IMR-90 (cell line): ENCODE measurements around the gene GPR158. TPM values are rescaled to one million over a fixed set of nuclear protein-coding genes. Genes with fewer than 3 reads are reported as not detected.

Experiments used
- ATAC-seq: fragments of 200-7000 bp; cut with Tn5 transposase; 2 replicates; pipeline ENCODE4 v1.9.1; 2020; ENCODE audit warnings: low read depth, mild to moderate bottlenecking, moderate library complexity
- BruUV-seq: library from RNA; stranded (reverse); fragments of 400-500 nt; replicated peaks from 2 replicates; lab custom pipeline; 2021; lab: Mats Ljungman, UMichigan
- CTCF ChIA-PET: fragments of 300-600 bp; formaldehyde crosslinking; extraction: SDS; loops from one replicate; lab custom pipeline; 2021; ENCODE audit warnings: antibody characterized with exemption; lab: Yijun Ruan, JAX
- POLR2A ChIA-PET: fragments of 300-600 bp; sonication (Branson Sonifier 250); formaldehyde crosslinking; loops from one replicate; lab custom pipeline; 2022; ENCODE audit warnings: antibody characterized with exemption; ENCODE audit not compliant: unreplicated experiment; lab: Charles Lee
- DNase-seq: peaks from one replicate; pipeline ENCODE4 v3.0.0; 2013
- H2AFZ ChIP-seq: replicated peaks from 2 replicates; pipeline ENCODE3; 2013; ENCODE audit warnings: low read length, mild to moderate bottlenecking; ENCODE audit not compliant: poor library complexity
- H2AK5ac ChIP-seq: 2 replicates; pipeline ENCODE4 v1.6.1; 2013; ENCODE audit warnings: low read depth, low read length, inconsistent platforms
- H2AK9ac ChIP-seq: replicated peaks from 2 replicates; pipeline ENCODE3; 2013; ENCODE audit warnings: mild to moderate bottlenecking, low read depth, low read length, moderate library complexity; ENCODE audit not compliant: poor library complexity
- H2BK120ac ChIP-seq: 2 replicates; pipeline ENCODE4 v1.6.1; 2013; ENCODE audit warnings: low read depth, low read length, inconsistent platforms
- H2BK15ac ChIP-seq: 3 replicates; pipeline ENCODE4 v1.6.1; 2013; ENCODE audit warnings: low read depth, low read length, inconsistent platforms
- H2BK20ac ChIP-seq: 2 replicates; pipeline ENCODE4 v1.6.1; 2013; ENCODE audit warnings: low read depth, mild to moderate bottlenecking, inconsistent platforms, low read length, moderate library complexity
- H2BK5ac ChIP-seq: 2 replicates; pipeline ENCODE4 v1.6.1; 2013; ENCODE audit warnings: mild to moderate bottlenecking, low read depth, low read length, inconsistent platforms; ENCODE audit not compliant: poor library complexity, severe bottlenecking
- H3K14ac ChIP-seq: replicated peaks from 2 replicates; pipeline ENCODE4 v1.6.1; 2013; ENCODE audit warnings: low read depth, low read length, inconsistent platforms
- H3K18ac ChIP-seq: 2 replicates; pipeline ENCODE4 v1.6.1; 2013; ENCODE audit warnings: low read depth, low read length, control low read depth
- H3K23ac ChIP-seq: 2 replicates; pipeline ENCODE4 v1.6.1; 2013; ENCODE audit warnings: low read depth, low read length, inconsistent platforms
- H3K27ac ChIP-seq: 2 replicates; pipeline ENCODE4 v1.5.1; 2013; ENCODE audit warnings: mild to moderate bottlenecking, control low read depth, low read length; ENCODE audit not compliant: insufficient read depth
- H3K27me3 ChIP-seq: 2 replicates; pipeline ENCODE4 v1.6.1; 2013; ENCODE audit warnings: low read length; ENCODE audit not compliant: control insufficient read depth, insufficient read depth
- H3K36me3 ChIP-seq: 2 replicates; pipeline ENCODE4 v1.6.1; 2013; ENCODE audit warnings: low read length, mixed read lengths; ENCODE audit not compliant: control insufficient read depth, insufficient read depth
- H3K4ac ChIP-seq: 2 replicates; pipeline ENCODE4 v1.6.1; 2013; ENCODE audit warnings: low read depth, low read length, inconsistent platforms
- H3K4me1 ChIP-seq: 2 replicates; pipeline ENCODE4 v1.6.1; 2013; ENCODE audit warnings: low read length, mixed read lengths; ENCODE audit not compliant: control insufficient read depth, insufficient read depth
- H3K4me2 ChIP-seq: 2 replicates; pipeline ENCODE4 v1.6.1; 2013; ENCODE audit warnings: low read depth, mild to moderate bottlenecking, control low read depth, low read length, moderate library complexity
- H3K4me3 ChIP-seq: 2 replicates; pipeline ENCODE4 v1.5.1; 2013; ENCODE audit warnings: low read depth, mild to moderate bottlenecking, control low read depth, low read length, moderate library complexity; ENCODE audit not compliant: insufficient read depth
- H3K56ac ChIP-seq: 2 replicates; pipeline ENCODE4 v1.6.1; 2013; ENCODE audit warnings: low read length, inconsistent platforms; ENCODE audit not compliant: insufficient read depth; ENCODE audit errors: extremely low read depth
- H3K79me1 ChIP-seq, 2 experiments: 2 replicates each; pipeline ENCODE4 v1.6.1; 2013; ENCODE audit warnings: low read length in 2 of 2, inconsistent platforms in 1 of 2, low read depth in 1 of 2
- H3K9ac ChIP-seq: 2 replicates; pipeline ENCODE4 v1.6.1; 2013; ENCODE audit warnings: low read depth, low read length, control low read depth
- H3K9me1 ChIP-seq: 2 replicates; pipeline ENCODE4 v1.6.1; 2013; ENCODE audit warnings: low read length, inconsistent platforms; ENCODE audit not compliant: insufficient read depth
- H3K9me3 ChIP-seq: 2 replicates; pipeline ENCODE4 v1.6.1; 2013; ENCODE audit warnings: low read length; ENCODE audit not compliant: control insufficient read depth, insufficient read depth
- H4K20me1 ChIP-seq: 2 replicates; pipeline ENCODE4 v1.6.1; 2013; ENCODE audit warnings: low read length, inconsistent platforms; ENCODE audit not compliant: insufficient read depth
- H4K5ac ChIP-seq: 2 replicates; pipeline ENCODE4 v1.6.1; 2013; ENCODE audit warnings: mild to moderate bottlenecking, low read depth, low read length, control low read depth
- H4K8ac ChIP-seq, 2 experiments: 2 replicates each; pipeline ENCODE4 v1.6.1; 2013; ENCODE audit warnings: low read depth in 2 of 2, low read length in 2 of 2, control low read depth in 1 of 2, inconsistent platforms in 1 of 2
- H4K91ac ChIP-seq: 2 replicates; pipeline ENCODE4 v1.6.1; 2013; ENCODE audit warnings: low read depth, low read length, inconsistent platforms; ENCODE audit not compliant: insufficient read depth
- BHLHE40 ChIP-seq: fragments of 150-350 bp; IDR thresholded peaks from 2 replicates; pipeline ENCODE4 v1.6.1; 2016; ENCODE audit warnings: mild to moderate bottlenecking, low read depth, low read length
- FOS ChIP-seq: fragments of 150-350 bp; IDR thresholded peaks from 2 replicates; pipeline ENCODE4 v1.6.1; 2016; ENCODE audit warnings: low read depth, low read length
- MXI1 ChIP-seq: IDR thresholded peaks from 2 replicates; pipeline ENCODE4 v1.6.1; 2012; ENCODE audit warnings: low read depth, mild to moderate bottlenecking, low read length, moderate library complexity, borderline replicate concordance
- NFE2L2 ChIP-seq: fragments of 150-350 bp; IDR thresholded peaks from 2 replicates; pipeline ENCODE4 v1.6.1; 2016; ENCODE audit warnings: low read depth, mild to moderate bottlenecking, low read length
- POLR2A ChIP-seq: IDR thresholded peaks from 2 replicates; pipeline ENCODE4 v1.6.1; 2012; ENCODE audit warnings: mild to moderate bottlenecking, low read depth, low read length
- dilution Hi-C: fragments of 300-500 bp; cut with HindIII; formaldehyde crosslinking; loops from one replicate; pipeline ENCODE4 v1.14.3; 2018; ENCODE audit warnings: low sequenced_read_pairs; ENCODE audit not compliant: unreplicated experiment
- in situ Hi-C: fragments of 300-500 bp; cut with MboI; formaldehyde crosslinking; loops from 3 replicates; pipeline ENCODE4 v1.14.3; 2019; ENCODE audit warnings: low sequenced_read_pairs, inconsistent platforms, mixed read lengths
- intact Hi-C: fragments of 100-400 bp; cut with micrococcal nuclease; formaldehyde crosslinking; loops from 2 replicates; pipeline ENCODE4 v1.10.0; 2022
- polyA plus RNA-seq, 3 experiments: library from polyadenylated mRNA; depleted of rRNA; stranded (reverse); fragments of >200 nt; gene quantifications; 2 replicates each; pipeline ENCODE4 v1.2.3, GENCODE V29; 2012; ENCODE audit warnings: low replicate concordance in 1 of 3
- total RNA-seq: library from RNA; depleted of rRNA; stranded (reverse); fragments of >200 nt; gene quantifications from 2 replicates; pipeline ENCODE4 v1.2.3, GENCODE V29; 2012
- TF ChIP-seq, protein P1 (sequence below): fragments of 150-350 bp; IDR thresholded peaks from 2 replicates; pipeline ENCODE4 v1.6.1; 2016; ENCODE audit warnings: low read depth, mild to moderate bottlenecking, low read length, moderate library complexity, borderline replicate concordance
- TF ChIP-seq, protein P2 (sequence below): fragments of 150-350 bp; IDR thresholded peaks from 2 replicates; pipeline ENCODE4 v1.6.1; 2017; ENCODE audit warnings: mild to moderate bottlenecking, antibody characterized with exemption, low read length, low read depth

GPR158 gene
- total and polyA plus RNA-seq, 2 of the 4 experiments (the other 2 are of a cell fraction), result not detected

DNA sequence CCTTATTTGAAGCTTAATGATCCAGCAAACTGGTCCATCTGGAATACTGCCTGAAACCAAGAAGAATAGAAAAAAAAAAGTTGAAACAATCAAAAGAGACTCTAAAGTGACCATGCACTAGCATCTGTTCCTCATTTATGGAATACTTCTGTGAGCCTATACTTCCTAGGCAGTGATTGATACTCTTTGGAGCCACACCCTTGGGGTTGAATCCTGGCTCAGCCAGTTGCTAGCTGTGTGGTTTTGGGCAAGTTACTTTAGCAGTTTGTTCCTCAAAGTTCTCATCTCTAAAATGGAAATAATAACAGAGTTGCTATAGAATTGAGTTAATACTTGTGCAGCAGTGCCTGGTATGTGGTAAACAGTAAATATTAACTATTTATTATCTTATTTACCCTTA, 208.9 kb downstream of the GPR158 start:
- TF ChIP-seq BHLHE40 (no peak), NFE2L2 (no peak), POLR2A (no peak), MXI1 (no peak), FOS (no peak)
- TF ChIP-seq, protein P1, sequence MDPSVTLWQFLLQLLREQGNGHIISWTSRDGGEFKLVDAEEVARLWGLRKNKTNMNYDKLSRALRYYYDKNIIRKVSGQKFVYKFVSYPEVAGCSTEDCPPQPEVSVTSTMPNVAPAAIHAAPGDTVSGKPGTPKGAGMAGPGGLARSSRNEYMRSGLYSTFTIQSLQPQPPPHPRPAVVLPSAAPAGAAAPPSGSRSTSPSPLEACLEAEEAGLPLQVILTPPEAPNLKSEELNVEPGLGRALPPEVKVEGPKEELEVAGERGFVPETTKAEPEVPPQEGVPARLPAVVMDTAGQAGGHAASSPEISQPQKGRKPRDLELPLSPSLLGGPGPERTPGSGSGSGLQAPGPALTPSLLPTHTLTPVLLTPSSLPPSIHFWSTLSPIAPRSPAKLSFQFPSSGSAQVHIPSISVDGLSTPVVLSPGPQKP, result no peak
- TF ChIP-seq, protein P2, sequence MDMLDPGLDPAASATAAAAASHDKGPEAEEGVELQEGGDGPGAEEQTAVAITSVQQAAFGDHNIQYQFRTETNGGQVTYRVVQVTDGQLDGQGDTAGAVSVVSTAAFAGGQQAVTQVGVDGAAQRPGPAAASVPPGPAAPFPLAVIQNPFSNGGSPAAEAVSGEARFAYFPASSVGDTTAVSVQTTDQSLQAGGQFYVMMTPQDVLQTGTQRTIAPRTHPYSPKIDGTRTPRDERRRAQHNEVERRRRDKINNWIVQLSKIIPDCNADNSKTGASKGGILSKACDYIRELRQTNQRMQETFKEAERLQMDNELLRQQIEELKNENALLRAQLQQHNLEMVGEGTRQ, result no peak
- Histone ChIP-seq H4K20me1 (no peaks in the 10 kb centered on the region), H3K9me1 (no peaks in the 10 kb centered on the region), H4K91ac (no peak overlapping the region), H3K36me3 (no peaks in the 10 kb centered on the region), H2BK15ac (no peak overlapping the region), H3K4me2 (no peak overlapping the region), H3K18ac (no peak overlapping the region), H2BK5ac (no peak overlapping the region), H3K79me1 (no peaks in the 10 kb centered on the region), H2BK120ac (no peak overlapping the region), H3K27me3 (no peaks in the 10 kb centered on the region), H3K4me3 (no peak overlapping the region), H3K23ac (no peak overlapping the region), H2AK5ac (no peak overlapping the region), H4K8ac (no peak overlapping the region), H3K9ac (no peak overlapping the region), H3K56ac (no peak overlapping the region), H3K4me1 (no peaks in the 10 kb centered on the region), H2AFZ (no peak overlapping the region), H4K5ac (no peak overlapping the region), H2BK20ac (no peak overlapping the region), H3K14ac (no peak overlapping the region), H3K27ac (no peak overlapping the region), H3K9me3 (peaks cover 9% of the 10 kb centered on the region), H2AK9ac (no peak overlapping the region), H3K4ac (no peak overlapping the region)
- ChIA-PET POLR2A (no interaction called here), CTCF (no interaction called here)
- ATAC-seq, result no peak
- dilution Hi-C loops (no loop called here), intact Hi-C loops (no loop called here), in situ Hi-C loops (no loop called here)
- BruUV-seq, result no TSS peak
- no peak for DNase-seq
